HG03521 (cell line): ENCODE measurements around the gene LHFPL3.
"Not testable (repeated sequence)": the region's sequence is repeated elsewhere in the genome, so short reads cannot be mapped to it uniquely, and the experiment has no call there.

Source experiments
- ATAC-seq: cut with Tn5 transposase; IDR thresholded peaks from one replicate; pipeline ENCODE4 v1.9.1; 2021; ENCODE audit warnings: mild to moderate bottlenecking, moderate library complexity; ENCODE audit not compliant: unreplicated experiment

The LHFPL3 gene

DNA sequence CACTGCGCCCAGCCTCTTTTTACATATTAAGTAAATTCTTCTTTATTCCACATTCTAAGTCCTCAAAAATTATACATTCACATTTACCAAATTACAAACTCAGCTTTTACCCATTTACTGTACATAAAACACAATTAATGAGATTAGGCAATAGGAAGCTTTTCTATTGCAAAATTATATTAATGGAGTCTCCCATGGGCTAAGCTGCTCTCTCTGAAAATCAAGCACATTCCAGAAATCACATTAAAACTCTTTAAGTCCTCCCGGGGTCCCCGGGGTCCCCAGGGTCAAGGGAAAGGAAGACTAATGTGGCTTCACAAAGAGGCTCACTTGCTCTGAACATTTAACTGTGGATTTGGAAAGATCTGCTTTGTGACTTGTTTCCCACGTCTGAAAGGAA lies 558.2 kb downstream of the LHFPL3 start:
- ATAC-seq = no peak

DNA sequence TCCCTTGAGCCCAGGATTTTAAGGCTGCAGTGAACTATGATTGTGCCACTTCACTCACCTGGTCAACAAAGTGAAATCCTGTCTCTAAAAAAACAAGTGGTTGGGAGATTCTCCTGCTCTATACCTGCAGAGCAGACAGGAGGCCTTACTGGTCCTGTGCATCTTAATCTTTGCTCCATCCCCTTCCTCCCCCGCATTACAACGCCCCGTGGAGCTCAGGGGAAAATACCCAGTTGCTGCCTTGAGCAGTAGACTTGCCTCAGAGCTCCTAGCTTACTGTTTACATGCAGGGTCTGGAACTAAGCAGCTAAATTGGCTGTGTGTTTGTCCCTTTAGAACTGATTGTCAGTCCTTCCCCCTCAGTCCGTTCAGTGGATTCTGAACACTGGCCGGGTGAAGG lies 561.8 kb downstream of the LHFPL3 start:
- no peak for ATAC-seq

DNA sequence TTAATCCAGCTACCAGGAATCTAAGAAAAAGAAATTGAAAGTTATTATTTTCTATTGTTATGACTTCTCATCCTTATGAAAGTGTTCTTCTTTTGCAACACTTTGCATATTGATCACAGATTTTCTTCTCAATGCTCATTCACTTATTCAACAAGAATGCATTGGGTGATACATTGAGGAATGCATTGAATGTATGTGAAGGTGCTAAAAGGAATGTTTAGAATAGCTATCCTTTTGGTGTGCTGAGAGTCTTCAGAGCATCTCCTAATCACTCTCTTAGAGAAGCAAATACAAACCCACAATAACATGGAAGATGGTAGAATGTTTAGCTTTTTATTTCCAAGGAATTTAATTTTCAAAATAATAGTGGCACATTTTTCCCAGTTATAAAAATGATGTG lies 563.5 kb downstream of the LHFPL3 start:
- ATAC-seq = no peak

DNA sequence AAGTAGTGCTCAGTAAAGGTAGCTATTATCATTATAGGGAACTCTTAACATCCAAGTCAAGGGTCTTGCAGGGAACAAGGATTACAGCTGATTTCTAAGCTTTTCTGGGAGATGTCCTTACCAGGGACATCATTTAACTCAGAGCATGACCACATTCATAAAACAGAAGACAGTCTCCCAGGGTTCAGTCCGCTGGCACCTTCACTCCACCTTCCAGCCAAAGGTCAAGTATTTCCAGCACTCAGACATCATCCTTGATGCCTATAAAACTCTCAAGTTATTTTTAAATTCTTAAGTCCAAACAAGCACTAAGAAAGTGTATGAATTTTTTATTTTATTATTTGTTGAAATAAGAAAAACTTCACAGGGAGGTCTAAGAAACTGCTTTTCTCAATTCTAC lies 565.9 kb downstream of the LHFPL3 start:
- ATAC-seq = no peak

DNA sequence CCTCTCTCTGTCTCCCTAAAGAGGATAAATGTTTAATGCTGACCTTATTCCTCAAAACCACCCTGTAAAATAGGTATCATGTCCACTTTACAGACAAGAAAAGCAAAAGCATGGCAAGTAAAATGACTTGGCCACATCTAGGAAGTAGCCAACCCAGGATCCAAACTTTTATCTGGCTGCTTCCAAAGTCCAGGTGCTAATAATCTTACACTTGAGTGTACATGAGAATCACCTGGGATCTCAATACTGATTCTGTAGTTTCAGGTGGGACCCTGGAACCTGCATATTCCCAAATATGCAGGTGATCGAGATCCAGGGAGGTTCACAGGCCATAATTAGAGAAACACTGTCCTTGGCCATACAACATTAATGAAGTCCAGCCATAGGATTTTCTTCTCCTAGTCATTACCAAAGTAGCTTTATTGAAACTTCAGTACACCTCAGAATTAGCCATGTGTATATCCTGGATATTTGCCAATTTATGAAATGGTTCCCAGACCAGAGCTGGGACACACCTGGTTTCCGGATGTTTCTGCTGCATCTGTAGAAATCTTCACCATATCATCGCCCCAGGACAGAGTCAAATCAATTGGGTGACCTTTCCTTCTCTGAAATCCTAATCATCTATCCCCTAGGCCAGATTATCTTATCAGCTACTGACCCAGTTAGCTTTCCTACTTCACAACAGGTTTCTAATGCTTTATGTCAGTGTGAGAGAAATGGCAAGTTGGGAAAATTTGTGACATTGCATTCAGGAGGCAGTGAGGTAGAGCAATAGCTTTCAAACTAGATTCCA lies 566.5 kb downstream of the LHFPL3 start:
- ATAC-seq = no peak

DNA sequence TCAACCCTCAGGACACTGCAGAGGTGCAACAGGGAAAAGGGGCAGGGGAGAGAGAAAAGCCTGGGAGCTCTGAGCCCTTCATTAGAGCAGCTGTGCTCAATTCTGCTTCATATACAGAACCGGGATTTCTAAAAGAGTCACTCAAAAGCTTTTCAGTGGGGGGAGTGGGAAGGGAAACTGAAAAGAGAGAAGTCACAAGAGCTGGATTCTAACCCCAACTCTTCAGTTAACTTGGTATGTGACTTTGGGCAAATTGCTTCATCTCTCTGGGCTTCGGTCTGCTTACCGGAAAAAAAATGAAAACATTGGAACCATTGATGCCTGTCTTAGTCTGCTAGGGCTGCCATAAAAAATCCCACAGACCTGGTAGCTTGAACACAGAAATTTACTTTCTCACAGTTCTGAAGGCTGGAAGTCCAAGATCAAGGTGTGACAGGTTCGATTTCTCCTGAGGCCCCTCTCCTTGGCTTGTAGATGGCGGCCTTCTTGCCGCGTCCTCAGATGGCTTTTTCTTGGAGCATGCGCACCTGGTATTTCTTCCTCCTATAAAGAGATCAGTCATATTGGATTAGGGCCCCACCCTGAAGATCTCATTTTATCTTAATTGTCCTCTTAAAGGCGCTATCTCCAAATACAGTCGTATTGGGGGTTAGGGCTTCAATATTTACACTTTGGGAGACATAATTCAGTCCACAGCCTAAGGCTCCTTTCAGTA lies 567.3 kb downstream of the LHFPL3 start:
- ATAC-seq = no peak

DNA sequence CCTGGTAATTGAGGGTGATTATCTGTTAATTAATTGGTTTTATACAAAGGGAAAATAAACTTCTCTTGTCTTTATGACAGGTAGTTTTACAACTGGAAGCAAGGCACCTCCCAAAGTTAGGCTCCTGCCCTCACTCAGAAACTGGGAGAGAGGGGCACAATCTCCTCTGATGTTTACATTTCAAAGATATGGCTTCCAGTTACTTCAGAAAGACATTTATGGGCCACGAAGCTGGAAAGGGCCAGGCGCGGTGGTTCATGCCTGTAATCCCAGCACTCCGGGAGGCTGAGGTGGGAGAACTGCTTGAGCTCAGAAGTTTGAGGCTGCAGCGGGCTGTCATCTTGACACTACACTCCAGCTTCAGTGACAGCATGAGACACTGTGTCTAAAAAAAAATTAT lies 570.0 kb downstream of the LHFPL3 start:
- ATAC-seq = no peak

DNA sequence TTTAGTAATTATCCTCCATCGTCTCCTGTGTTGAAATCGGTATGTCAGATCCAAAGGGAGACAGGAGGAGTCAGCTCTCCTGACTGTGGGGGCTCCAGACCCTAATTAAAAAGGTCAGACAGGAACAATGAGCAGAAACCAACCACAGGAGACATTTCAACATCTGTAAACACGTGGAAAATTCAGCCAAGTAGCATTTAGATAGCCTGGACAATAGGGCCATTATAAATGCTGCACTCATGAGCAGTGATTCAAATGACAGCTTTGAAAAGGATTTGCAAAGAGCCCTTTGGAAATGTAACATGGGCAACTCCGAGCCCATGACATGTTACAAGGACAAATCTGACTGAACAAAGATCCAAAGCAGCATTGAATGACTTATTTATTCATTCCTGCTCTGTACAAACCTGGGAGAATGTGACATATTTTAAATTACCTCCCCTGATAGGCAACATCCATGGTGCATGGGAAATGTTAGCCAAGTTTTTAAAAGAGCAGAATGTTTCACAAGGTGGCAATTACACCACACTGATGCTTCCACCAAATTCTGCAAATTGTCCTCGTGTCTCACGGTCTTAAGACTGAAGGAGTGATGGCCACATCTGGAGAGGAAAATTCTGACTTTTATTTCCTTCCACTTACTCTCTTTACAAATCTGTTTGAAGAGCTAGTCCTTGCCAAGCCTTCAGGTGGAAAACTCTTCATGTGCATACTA lies 572.3 kb downstream of the LHFPL3 start:
- ATAC-seq = no peak

DNA sequence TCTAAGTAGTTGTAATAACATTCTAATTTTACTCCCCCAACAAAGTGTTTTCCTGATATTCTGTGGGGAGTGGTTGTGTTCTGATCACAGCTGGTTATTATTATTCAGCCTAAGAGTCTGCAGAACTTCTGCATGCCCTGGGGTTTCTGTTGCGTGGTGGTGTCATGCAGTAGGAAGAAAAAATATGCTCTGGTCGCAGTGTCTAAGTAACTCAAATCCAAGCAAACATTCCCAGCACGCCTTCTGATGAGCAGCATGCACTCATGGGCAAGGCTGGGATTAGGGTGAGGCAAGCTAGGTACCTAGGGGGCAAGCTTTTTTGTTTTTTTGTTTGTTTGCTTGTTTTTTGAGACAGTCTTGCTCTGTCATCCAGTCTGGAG lies 572.8 kb downstream of the LHFPL3 start:
- ATAC-seq = no peak

DNA sequence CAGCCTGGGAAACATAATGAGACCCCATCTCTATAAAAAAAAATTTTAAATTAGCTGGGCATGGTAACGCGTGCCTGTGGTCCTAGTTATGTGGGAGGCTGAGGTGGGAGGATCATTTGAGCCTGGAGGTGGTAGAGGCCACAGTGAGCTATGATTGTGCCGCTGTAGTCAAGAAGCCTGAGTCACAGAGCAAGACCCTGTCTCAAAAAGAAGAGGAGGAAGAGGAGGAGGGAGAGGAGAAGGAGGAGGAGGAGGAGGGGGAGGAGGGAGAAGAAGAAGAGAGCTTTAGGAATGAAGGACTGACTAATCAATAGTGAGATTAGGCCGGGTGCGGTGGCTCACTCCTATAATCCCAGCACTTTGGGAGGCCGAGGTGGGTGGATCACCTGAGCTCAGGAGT lies 573.8 kb downstream of the LHFPL3 start:
- no peak for ATAC-seq

DNA sequence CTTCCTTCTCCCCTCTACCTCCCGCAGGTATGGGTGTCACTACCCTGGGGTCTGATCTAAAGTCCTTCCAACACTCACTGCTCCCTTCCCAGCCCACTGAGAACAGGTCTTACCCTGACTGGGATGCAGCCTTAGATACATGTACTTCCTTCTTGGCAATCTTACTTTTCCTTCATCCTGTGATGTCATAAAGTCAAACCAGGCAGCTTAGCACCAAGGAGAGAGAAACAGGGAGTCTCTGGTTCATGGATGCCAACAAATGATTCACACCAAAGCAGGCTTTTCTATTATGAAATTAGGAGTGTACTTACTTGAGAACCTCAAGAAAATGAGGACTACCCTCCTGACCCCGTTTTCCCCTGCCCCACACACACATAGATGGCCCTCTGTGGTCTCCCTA lies 574.6 kb downstream of the LHFPL3 start:
- no peak for ATAC-seq

DNA sequence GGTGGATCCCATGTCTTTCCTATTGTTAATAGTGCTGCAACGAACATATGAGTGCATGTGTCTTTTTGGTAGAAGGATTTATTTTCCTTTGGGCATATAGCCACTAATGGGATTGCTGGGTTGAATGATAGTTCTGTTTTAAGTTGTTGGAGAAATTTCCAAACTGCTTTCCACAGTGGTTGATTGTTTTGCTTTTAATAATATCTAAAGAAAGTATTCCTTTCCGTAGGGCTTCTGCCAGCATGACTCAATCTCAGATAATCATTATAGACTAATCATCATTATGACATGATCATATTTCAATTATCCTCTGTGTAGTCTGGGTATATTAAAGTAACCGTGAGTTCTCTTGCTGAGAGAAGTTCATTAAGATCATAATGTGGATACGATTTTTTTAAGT lies 575.4 kb downstream of the LHFPL3 start:
- no peak for ATAC-seq

DNA sequence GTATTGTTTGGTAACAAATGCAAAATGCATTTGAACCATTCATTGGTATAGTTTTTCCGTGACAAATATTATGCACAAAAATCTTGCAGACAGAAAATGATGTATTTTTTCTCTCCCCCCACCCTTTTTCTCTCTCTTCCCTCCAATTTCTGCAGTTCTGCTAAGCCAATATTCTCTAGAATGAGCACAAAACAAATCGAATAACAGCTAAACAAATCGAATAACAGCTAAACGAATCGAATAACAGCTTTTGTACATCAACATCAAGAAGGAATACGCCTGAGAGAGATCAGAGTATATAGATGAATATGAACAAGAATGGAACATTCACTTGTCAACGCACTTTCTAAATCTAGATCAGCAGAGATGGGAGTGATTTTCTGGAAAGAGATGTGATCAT lies 577.6 kb downstream of the LHFPL3 start:
- ATAC-seq = no peak

DNA sequence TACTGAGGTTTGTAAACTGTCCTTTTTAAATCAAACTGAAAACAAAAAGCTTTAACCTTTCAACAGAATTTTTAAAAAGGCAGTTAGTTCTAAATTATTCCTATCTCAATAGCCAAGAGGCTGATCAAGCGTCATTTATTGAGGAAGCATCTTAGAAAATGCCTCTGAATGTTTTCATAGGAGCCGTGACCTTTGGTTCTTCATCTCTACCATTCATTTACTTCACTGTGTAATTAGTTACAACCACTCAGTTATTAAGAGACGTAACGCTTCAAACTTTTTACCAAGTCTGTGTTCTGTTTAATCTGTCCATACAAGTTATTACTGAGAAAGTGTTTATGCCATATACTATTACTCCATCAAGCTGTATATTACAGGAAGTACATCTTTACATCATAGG lies 578.2 kb downstream of the LHFPL3 start:
- ATAC-seq = no peak

DNA sequence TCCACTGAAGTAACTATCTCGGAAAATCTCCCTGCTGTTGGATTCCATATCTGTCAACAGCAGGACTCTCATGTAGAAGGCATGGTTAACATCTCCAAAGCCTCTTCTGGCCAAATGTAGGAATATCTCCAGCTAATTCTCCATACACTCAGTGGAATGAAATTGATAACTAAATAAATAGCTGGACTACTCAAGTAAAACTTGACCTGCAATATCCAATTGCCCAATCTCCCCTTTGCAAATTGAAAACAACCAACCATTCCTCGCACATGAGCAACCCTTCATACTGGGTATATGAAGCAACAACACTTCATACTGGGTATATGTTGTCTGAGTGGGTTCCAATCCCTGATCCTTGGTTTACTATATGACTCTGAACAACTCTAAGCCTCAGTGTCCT lies 580.2 kb downstream of the LHFPL3 start:
- no peak for ATAC-seq

DNA sequence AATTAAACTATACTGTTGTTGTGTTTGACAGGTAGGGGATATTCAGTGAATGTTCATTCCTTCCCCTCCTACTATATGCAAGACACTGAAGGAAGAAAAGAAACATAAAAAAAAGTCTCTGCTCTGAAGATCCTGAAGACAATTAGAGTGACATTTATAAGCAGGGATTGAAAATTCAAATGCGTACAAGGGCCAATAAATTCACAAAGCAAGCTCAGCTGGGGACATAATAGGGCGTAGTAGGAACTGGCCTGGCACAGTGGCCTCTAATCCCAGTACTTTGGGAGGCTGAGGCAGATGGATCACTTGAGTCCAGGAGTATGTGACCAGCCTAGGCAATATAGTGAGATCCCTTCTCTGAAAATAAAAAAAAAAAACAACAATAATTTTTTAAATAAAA lies 580.7 kb downstream of the LHFPL3 start:
- no peak for ATAC-seq

DNA sequence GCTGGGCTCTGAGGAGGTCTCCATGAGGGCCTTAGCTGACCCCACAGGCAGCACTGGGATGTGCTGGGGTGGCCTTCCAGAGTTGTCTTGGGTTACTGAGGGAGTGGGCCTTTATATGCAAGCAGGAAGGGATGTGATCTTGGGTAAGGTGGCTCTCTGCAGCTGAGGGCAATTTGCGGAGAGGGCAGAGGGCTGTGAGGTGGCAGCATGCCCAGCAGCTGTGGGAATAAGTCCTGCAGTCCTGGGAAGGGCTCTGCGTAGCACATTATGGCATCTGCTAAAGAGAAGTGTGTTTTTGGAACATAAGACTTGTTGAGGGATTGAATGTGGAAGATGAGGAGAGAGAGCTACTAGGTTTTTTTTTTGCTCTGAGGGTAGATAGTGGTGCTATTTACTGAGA lies 586.0 kb downstream of the LHFPL3 start:
- no peak for ATAC-seq

DNA sequence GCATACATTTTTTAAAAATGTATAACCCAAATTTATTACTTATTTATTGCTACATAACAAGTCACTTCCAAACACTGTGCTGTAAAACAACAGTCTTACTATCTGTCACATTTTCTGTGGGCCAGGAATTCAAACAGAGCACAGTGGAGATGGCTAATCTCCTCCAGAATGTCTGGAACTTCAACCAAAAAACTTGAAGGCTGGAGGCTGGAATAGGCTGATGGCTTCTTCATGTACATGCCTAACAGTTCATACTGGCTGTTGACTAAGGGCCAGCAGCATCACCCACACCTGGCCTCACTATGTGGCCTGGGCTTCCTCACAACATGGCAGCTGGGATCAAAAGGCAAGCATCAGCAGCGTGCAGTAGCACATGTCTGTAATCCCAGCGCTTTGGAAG lies 593.2 kb downstream of the LHFPL3 start:
- no peak for ATAC-seq

DNA sequence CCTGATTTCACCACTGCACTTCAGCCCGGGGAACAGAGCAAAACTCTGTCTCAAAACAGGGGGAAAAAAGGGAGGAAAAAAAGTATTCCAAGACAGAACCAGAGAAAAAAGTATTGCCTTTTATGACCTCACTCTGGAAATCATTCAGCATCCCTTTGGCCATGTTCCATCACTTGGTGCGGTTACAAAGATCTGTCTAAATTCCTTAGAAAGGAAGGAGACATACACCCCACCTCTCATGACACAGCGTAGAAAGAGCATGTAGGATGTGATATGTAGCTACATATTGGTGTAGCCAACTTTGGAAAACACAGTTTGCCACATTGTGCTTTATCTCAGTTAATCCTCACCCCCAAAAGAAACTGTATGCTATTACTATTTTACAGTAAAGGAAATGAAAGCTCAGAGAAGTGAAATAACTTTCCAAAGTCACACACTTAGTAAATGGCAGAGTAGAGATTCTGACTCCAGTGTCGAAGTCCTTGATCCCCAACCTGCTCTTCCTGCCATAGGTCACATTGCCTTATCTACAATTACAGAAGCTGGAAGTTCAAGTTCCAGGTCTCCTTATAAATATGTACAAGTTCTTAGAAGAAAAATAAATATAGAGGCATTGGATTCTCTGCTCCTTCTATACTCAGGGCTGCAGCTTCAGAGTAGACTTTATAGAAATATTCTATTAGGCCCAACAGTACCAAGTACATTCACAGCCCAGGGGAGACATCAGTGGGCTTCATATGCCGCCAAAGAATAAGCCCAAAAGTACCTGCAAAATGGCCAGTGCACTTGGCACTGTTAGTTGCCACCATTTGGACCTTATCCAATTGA lies 594.0 kb downstream of the LHFPL3 start:
- ATAC-seq = no peak

DNA sequence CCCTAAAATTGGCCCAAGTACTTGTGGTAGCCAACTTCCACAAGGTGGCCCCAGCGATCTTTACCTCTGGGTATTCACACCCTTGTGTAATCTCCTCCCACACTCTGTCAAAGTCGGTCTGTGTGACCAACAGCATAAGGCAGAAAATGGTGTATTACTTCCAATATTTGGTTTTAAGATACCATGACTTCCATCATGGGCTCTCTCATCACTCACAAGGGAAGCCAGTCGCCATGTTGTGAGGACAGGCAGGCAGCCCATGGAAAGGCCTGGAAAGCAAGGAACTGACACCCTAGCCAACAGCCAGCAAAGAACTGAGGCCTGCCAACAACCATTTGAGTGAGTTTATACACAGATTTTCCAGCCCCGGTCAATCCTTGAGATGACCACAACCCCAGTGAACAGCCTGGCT lies 594.6 kb downstream of the LHFPL3 start:
- ATAC-seq = peak; percentile 96

DNA sequence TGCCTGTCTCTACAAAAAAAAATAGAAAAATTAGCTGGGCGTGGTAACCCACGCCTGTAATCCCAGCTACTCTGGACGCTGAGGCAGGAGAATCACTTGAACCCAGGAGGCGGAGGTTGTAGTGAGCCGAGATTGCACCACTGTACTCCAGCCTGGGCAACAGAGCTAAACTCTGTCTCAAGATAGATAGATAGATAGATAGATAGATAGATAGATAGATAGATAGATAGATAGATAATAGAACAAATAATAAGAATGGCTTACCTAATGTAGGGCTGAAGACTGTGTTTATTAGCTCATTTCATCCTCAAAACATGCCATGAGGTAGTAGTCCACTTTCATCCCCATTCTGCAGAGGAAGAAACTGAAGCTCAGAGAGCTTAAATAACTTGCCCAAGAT lies 597.8 kb downstream of the LHFPL3 start:
- ATAC-seq = not testable (repeated sequence)
